CD14-positive monocyte (primary cell): ENCODE measurements around the gene ABTB2. TPM values are rescaled to one million over a fixed set of nuclear protein-coding genes. Genes with fewer than 3 reads are reported as not detected.

Experiments
- DNase-seq, 3 donors: peaks; one replicate each; pipeline ENCODE4 v3.0.0-alpha.2; 2011 to 2022
- H2AFZ ChIP-seq: 2 replicates; pipeline ENCODE4 v1.6.0; 2012; ENCODE audit warnings: mild to moderate bottlenecking, low read depth, low read length, inconsistent platforms; ENCODE audit not compliant: insufficient read depth, poor library complexity, severe bottlenecking
- H3K27ac ChIP-seq, 2 donors: 1 replicate in 1 of 2; 2 replicates in 1 of 2; pipeline ENCODE4 v1.5.1; 2012 to 2013; ENCODE audit warnings: low read length in 2 of 2, control low read depth in 1 of 2, inconsistent platforms in 1 of 2, low read depth in 1 of 2, mild to moderate bottlenecking in 1 of 2
- H3K27me3 ChIP-seq, 2 donors: one replicate each; pipeline versions ENCODE4 v1.6.0 to v1.6.1; 2011 to 2013; ENCODE audit warnings: low read length in 2 of 2; ENCODE audit not compliant: control insufficient read depth in 2 of 2, insufficient read depth in 2 of 2
- H3K36me3 ChIP-seq, 2 donors: replicated peaks in 1 of 2; 1 replicate in 1 of 2; 2 replicates in 1 of 2; pipeline versions ENCODE4 v1.5.1 to v1.6.1; 2012 to 2013; ENCODE audit warnings: low read length in 2 of 2, control low read depth in 1 of 2, inconsistent platforms in 1 of 2, mild to moderate bottlenecking in 1 of 2; ENCODE audit not compliant: insufficient read depth in 2 of 2, control insufficient read depth in 1 of 2
- H3K4me1 ChIP-seq, 2 donors: 1 replicate in 1 of 2; 2 replicates in 1 of 2; pipeline versions ENCODE4 v1.5.1 to v1.6.1; 2012 to 2013; ENCODE audit warnings: low read length in 2 of 2, control low read depth in 1 of 2, inconsistent platforms in 1 of 2, mild to moderate bottlenecking in 1 of 2, moderate library complexity in 1 of 2; ENCODE audit not compliant: insufficient read depth in 2 of 2, control insufficient read depth in 1 of 2
- H3K4me2 ChIP-seq: replicated peaks from 2 replicates; pipeline ENCODE3; 2012; ENCODE audit warnings: low read length, moderate library complexity, mild to moderate bottlenecking; ENCODE audit not compliant: poor library complexity, severe bottlenecking; ENCODE audit errors: extremely low read depth
- H3K4me3 ChIP-seq, 3 experiments: fragments of 200-600 bp in 1 of 3; sonication (generic) in 1 of 3; replicated peaks in 1 of 3; 1 replicate in 2 of 3; 2 replicates in 1 of 3; pipeline ENCODE4 v1.5.1; 2011 to 2013; ENCODE audit warnings: low read length in 3 of 3, mild to moderate bottlenecking in 3 of 3, control low read depth in 2 of 3, low read depth in 2 of 3, inconsistent platforms in 1 of 3, moderate library complexity in 1 of 3
- H3K79me2 ChIP-seq: 2 replicates; pipeline ENCODE4 v1.6.0; 2012; ENCODE audit warnings: mild to moderate bottlenecking, control low read depth, inconsistent platforms, low read length, moderate library complexity; ENCODE audit not compliant: insufficient read depth
- H3K9ac ChIP-seq: 2 replicates; pipeline ENCODE4 v1.6.0; 2017; ENCODE audit warnings: low read length, mild to moderate bottlenecking; ENCODE audit not compliant: insufficient read depth, poor library complexity, severe bottlenecking
- H3K9me3 ChIP-seq, 2 donors: replicated peaks in 1 of 2; 1 replicate in 1 of 2; 2 replicates in 1 of 2; pipeline versions ENCODE4 v1.5.1 to v1.6.1; 2012 to 2013; ENCODE audit warnings: low read length in 2 of 2, control low read depth in 1 of 2; ENCODE audit not compliant: control insufficient read depth in 1 of 2, insufficient read depth in 1 of 2
- H4K20me1 ChIP-seq: 2 replicates; pipeline ENCODE4 v1.6.0; 2012; ENCODE audit warnings: mild to moderate bottlenecking, low read length, control low read depth, moderate library complexity; ENCODE audit not compliant: insufficient read depth
- H3K27ac Mint-ChIP-seq, 7 donors: one replicate each; pipeline ENCODE4 v1.8.0; 2020; ENCODE audit warnings: mild to moderate bottlenecking in 7 of 7, mixed read lengths in 7 of 7, moderate library complexity in 6 of 7, inconsistent platforms in 2 of 7
- H3K27me3 Mint-ChIP-seq, 3 donors: one replicate each; pipeline ENCODE4 v1.8.0; 2021 to 2022; ENCODE audit warnings: low read depth in 3 of 3, mild to moderate bottlenecking in 3 of 3, mixed read lengths in 3 of 3, moderate library complexity in 3 of 3, inconsistent platforms in 1 of 3
- H3K36me3 Mint-ChIP-seq, 2 donors: one replicate each; pipeline ENCODE4 v1.8.0; 2020; ENCODE audit warnings: mixed read lengths in 2 of 2, inconsistent platforms in 1 of 2, mild to moderate bottlenecking in 1 of 2
- H3K4me1 Mint-ChIP-seq: one replicate; pipeline ENCODE4 v1.8.0; 2020; ENCODE audit warnings: mild to moderate bottlenecking, mixed read lengths
- H3K4me3 Mint-ChIP-seq, 2 donors: one replicate each; pipeline ENCODE4 v1.8.0; 2020; ENCODE audit warnings: mild to moderate bottlenecking in 2 of 2, mixed read lengths in 2 of 2, moderate library complexity in 1 of 2
- H3K9me3 Mint-ChIP-seq, 7 donors: one replicate each; pipeline ENCODE4 v1.8.0; 2020 to 2022; ENCODE audit warnings: mixed read lengths in 7 of 7, mild to moderate bottlenecking in 6 of 7, moderate library complexity in 6 of 7, inconsistent platforms in 2 of 7
- CTCF ChIP-seq: fragments of 200-600 bp; IDR thresholded peaks from one replicate; pipeline ENCODE4 v1.8.0; 2022; ENCODE audit warnings: antibody characterized with exemption, mild to moderate bottlenecking
- WGBS: methylation state at CpG from one replicate; pipeline ENCODE4 v1.1.5; 2013; ENCODE audit warnings: missing lambda C conversion rate; ENCODE audit not compliant: insufficient coverage; 5-methylcytosine and 5-hydroxymethylcytosine counted together
- intact Hi-C, 2 donors: fragments of 100-400 bp; cut with micrococcal nuclease; formaldehyde crosslinking; loops; one replicate each; pipeline versions ENCODE4 v1.15.0 to v1.15.1; 2023
- polyA plus RNA-seq, 3 donors: library from polyadenylated mRNA; depleted of rRNA in 1 of 3; unstranded in 2 of 3; stranded (reverse) in 1 of 3; fragments of 300-500 nt in 2 of 3; fragments of >200 nt in 1 of 3; fragmentation: Illumina TruSeq in 2 of 3; gene quantifications; 1 replicate in 2 of 3; 2 replicates in 1 of 3; pipeline ENCODE4 v1.2.3, GENCODE V29; 2012 to 2021

The ABTB2 gene
- polyA plus RNA-seq, 3 donors, result 0.25 to 1.7 (median 0.26) TPM

- no peak overlapping the region for H3K4me3 ChIP-seq
Measured at GRCh38 chr11:34260072-34260575, 97.7 kb downstream of the ABTB2 start.

GRCh38 chr11:34259087-34259486, 98.7 kb downstream of the ABTB2 start:
- no peak overlapping the region for H3K4me2 ChIP-seq
- no peaks in the 10 kb centered on the region for H3K79me2 ChIP-seq
- H3K4me3 Mint-ChIP-seq, result no peak overlapping the region
- 100% methylated on average over 2 of the region's 3 CpGs for WGBS
- no peaks in the 10 kb centered on the region for H3K9me3 Mint-ChIP-seq
- TF ChIP-seq CTCF, result no peak
- H3K27ac ChIP-seq, result no peak overlapping the region
- H3K4me1 ChIP-seq, result peaks cover 0 to 2% of the 10 kb centered on the region in 2 donors
- H3K36me3 Mint-ChIP-seq, result no peaks in the 10 kb centered on the region
- intact Hi-C loops, result loop anchor here (10.0 kb wide), 2 partner anchors 46 to 96 kb away; partner anchors contain the start of gene ABTB2 (in 1 of the 2)
- H3K4me1 Mint-ChIP-seq, result peaks cover 3% of the 10 kb centered on the region
- no peaks in the 10 kb centered on the region for H3K27me3 ChIP-seq
- no peaks in the 10 kb centered on the region for H3K9me3 ChIP-seq
- H2AFZ ChIP-seq, result no peak overlapping the region
- H3K4me3 ChIP-seq, result no peak overlapping the region
- no peaks in the 10 kb centered on the region for H4K20me1 ChIP-seq
- no peak overlapping the region for H3K27ac Mint-ChIP-seq
- H3K9ac ChIP-seq, result peak overlapping the region; percentile 4
- no peaks in the 10 kb centered on the region for H3K36me3 ChIP-seq
- no peak for DNase-seq
- peaks cover 0 to 5% (median 1%) of the 10 kb centered on the region in 3 donors for H3K27me3 Mint-ChIP-seq

More at GRCh38 chr11:34260072-34260575, 97.7 kb downstream of the ABTB2 start:
- peaks cover 0 to 8% (median 1%) of the 10 kb centered on the region in 3 donors for H3K27me3 Mint-ChIP-seq
- Histone ChIP-seq H3K9ac (no peak overlapping the region), H4K20me1 (no peaks in the 10 kb centered on the region), H3K79me2 (no peaks in the 10 kb centered on the region), H3K9me3 (no peaks in the 10 kb centered on the region), H3K36me3 (no peaks in the 10 kb centered on the region), H3K27me3 (no peaks in the 10 kb centered on the region), H2AFZ (no peak overlapping the region), H3K27ac (no peak overlapping the region), H3K4me2 (no peak overlapping the region), H3K4me1 (no peaks in the 10 kb centered on the region)
- no peak overlapping the region for H3K4me3 Mint-ChIP-seq
- no peaks in the 10 kb centered on the region for H3K9me3 Mint-ChIP-seq
- intact Hi-C loops, result no loop called here
- no peak overlapping the region for H3K27ac Mint-ChIP-seq
- H3K4me1 Mint-ChIP-seq, result peaks cover 4% of the 10 kb centered on the region
- no peaks in the 10 kb centered on the region for H3K36me3 Mint-ChIP-seq
- DNase-seq, result no peak
- WGBS, result 94% methylated on average over 7 of the region's 10 CpGs
- no peak for TF ChIP-seq CTCF
